Testis (tissue), 3 donors: ENCODE measurements around the gene COL16A1. TPM values are rescaled to one million over a fixed set of nuclear protein-coding genes. Genes with fewer than 3 reads are reported as not detected.

Experiments
- DNase-seq: peaks from one replicate; pipeline ENCODE4 v3.0.0-alpha.2; 2019
- H3K27ac ChIP-seq, 2 donors: fragments of 200-600 bp; sonication (generic); one replicate each; pipeline ENCODE4 v1.5.1; 2019
- H3K27me3 ChIP-seq: fragments of 200-600 bp; sonication (generic); one replicate; pipeline ENCODE4 v1.5.1; 2019
- H3K36me3 ChIP-seq: fragments of 200-600 bp; sonication (generic); one replicate; pipeline ENCODE4 v1.5.1; 2017; ENCODE audit warnings: low read depth; ENCODE audit errors: missing control alignments
- H3K4me1 ChIP-seq: fragments of 200-600 bp; sonication (generic); one replicate; pipeline ENCODE4 v1.5.1; 2019
- H3K4me3 ChIP-seq, 2 donors: fragments of 200-600 bp; sonication (generic); one replicate each; pipeline ENCODE4 v1.5.1; 2017 to 2019
- H3K9me3 ChIP-seq: fragments of 200-600 bp; sonication (generic); one replicate; pipeline ENCODE4 v1.5.1; 2017
- POLR2A ChIP-seq: fragments of 450-650 bp; IDR thresholded peaks from one replicate; pipeline ENCODE4 v1.6.1; 2017; ENCODE audit warnings: antibody characterized with exemption, mild to moderate bottlenecking, moderate library complexity
- WGBS, 2 donors: methylation state at CpG; one replicate each; pipeline ENCODE4 v1.1.5; 2018; 5-methylcytosine and 5-hydroxymethylcytosine counted together
- intact Hi-C: fragments of 100-400 bp; cut with DNase I; formaldehyde crosslinking; loops from one replicate; pipeline ENCODE4 v1.15.1; 2023; ENCODE audit warnings: low total_unique reads
- polyA plus RNA-seq: library from polyadenylated mRNA; stranded (reverse); fragments of 350-450 nt; fragmentation: Illumina TruSeq; extraction: RNeasy Lipid Tissue Mini Kit (QIAGEN cat#74804); gene quantifications from one replicate; pipeline ENCODE4 v1.2.3, GENCODE V29; 2014; ENCODE audit warnings: low read depth, low replicate concordance; ENCODE audit not compliant: insufficient read depth
- total RNA-seq, 2 donors: library from RNA; depleted of rRNA; stranded (reverse); fragments of >200 nt; gene quantifications; one replicate each; pipeline ENCODE4 v1.2.3, GENCODE V29; 2016
- TF ChIP-seq, protein P1 (sequence below), 3 experiments: fragments of 450-650 bp in 2 of 3; fragments of 200-600 bp in 1 of 3; sonication (generic) in 1 of 3; IDR thresholded peaks; one replicate each; pipeline ENCODE4 v1.5.1; 2016 to 2019; ENCODE audit warnings: antibody characterized with exemption in 3 of 3, mild to moderate bottlenecking in 2 of 3, moderate library complexity in 1 of 3

Gene COL16A1
- total and polyA plus RNA-seq, 3 donors from 2014 or later = 96.4 to 120 (median 101) TPM

DNA sequence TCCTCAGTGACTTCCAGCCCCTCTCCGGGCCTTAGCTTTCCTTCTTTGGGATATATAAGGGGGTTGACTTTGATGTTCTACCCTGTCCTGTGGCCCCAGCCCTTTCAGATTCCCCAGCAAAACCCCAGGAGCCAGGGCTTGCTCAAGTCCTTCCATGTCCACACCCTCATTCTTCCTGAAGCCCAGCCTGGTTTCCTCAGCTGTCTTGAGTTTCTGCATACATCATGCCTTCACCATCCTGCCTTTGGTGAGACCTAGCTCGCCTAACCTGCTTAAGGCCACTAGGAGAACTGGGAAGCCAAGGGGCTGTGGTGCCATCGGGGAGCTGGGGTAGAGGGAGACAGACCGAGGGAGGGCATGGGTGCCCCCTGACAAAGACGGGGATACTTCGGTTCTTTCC is 42.0 kb downstream of the COL16A1 start:
- Histone ChIP-seq H3K9me3 (no peaks in the 10 kb centered on the region), H3K4me3 (no peak overlapping the region), H3K4me1 (peaks cover 29% of the 10 kb centered on the region), H3K36me3 (no peaks in the 10 kb centered on the region), H3K27ac (no peak overlapping the region), H3K27me3 (no peaks in the 10 kb centered on the region)
- intact Hi-C loops = loop anchor here (10.0 kb wide), 1 partner anchor 123 kb away; no protein-coding TSS in a partner anchor
- no peak for TF ChIP-seq POLR2A
- TF ChIP-seq, protein P1, sequence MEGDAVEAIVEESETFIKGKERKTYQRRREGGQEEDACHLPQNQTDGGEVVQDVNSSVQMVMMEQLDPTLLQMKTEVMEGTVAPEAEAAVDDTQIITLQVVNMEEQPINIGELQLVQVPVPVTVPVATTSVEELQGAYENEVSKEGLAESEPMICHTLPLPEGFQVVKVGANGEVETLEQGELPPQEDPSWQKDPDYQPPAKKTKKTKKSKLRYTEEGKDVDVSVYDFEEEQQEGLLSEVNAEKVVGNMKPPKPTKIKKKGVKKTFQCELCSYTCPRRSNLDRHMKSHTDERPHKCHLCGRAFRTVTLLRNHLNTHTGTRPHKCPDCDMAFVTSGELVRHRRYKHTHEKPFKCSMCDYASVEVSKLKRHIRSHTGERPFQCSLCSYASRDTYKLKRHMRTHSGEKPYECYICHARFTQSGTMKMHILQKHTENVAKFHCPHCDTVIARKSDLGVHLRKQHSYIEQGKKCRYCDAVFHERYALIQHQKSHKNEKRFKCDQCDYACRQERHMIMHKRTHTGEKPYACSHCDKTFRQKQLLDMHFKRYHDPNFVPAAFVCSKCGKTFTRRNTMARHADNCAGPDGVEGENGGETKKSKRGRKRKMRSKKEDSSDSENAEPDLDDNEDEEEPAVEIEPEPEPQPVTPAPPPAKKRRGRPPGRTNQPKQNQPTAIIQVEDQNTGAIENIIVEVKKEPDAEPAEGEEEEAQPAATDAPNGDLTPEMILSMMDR (IDR thresholded peaks at IDR 0.05) = no peak
- DNase-seq = no peak
- 97 to 99% methylated on average over 6 of the region's 6 CpGs for WGBS, 2 donors

DNA sequence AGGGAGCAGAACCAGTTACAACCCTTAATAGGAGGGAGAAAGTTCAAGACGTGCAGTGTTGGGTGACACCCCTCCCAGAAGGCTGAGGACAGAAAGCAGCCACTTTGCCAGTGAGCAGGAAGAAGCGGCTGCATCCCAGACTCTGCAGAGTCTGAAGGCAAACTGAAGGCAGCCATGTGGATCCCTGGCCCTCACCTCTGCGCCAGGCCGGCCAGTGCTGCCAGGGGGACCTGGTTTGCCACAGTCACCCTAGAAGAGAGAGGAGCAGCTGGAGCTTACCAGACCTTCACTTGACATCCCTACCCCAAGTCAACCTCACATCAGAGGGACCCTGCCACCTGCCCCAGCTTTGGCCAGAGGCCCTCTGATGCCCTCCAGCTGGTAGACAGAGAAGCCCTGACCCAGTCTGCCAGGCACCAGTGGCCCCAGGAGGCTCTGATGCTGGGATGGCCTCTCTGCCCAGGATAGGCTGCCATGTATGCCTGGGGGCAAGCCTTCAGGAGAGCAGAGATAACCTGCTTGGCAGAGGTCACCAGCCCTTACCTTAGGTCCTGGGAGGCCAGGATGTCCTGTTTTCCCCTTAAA is 42.9 kb downstream of the COL16A1 start:
- H3K9me3 ChIP-seq = no peaks in the 10 kb centered on the region
- peaks cover 20% of the 10 kb centered on the region for H3K4me1 ChIP-seq
- intact Hi-C loops = loop anchor here (10.0 kb wide), 1 partner anchor 124 kb away; no protein-coding TSS in a partner anchor
- H3K27me3 ChIP-seq = no peaks in the 10 kb centered on the region
- no peak for TF ChIP-seq POLR2A
- TF ChIP-seq, protein P1 (IDR thresholded peaks at IDR 0.05) = no peak
- WGBS, 2 donors = 67 to 83% methylated on average over 2 to 4 of the region's 4 CpGs
- DNase-seq = no peak
- no peaks in the 10 kb centered on the region for H3K36me3 ChIP-seq
- peak overlapping the region in 1 of 2 donors; percentile 24 for H3K27ac ChIP-seq
- H3K4me3 ChIP-seq = no peak overlapping the region

DNA sequence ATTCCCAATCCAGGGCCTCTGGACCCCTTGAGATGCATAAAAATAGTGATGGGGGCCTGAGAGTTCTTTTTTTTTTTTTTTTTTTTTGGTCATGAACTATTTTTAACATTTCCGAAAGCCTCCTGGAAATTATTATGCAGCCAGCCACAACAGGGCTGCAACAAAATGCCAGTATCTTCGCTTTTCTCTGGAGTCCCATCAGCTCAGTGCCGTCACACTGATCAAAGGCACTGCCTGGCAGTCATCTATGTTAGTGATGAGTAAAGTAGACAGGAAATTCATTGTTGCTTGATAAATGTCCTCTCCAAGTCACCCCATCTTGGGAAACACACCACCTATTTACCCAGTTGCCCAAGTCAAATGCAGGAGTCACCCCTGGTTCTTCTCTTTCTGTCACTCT is 43.9 kb downstream of the COL16A1 start:
- Histone ChIP-seq H3K27me3 (no peaks in the 10 kb centered on the region), H3K9me3 (no peaks in the 10 kb centered on the region), H3K36me3 (no peaks in the 10 kb centered on the region), H3K4me1 (peaks cover 12% of the 10 kb centered on the region), H3K4me3 (no peak overlapping the region), H3K27ac (no peak overlapping the region)
- WGBS, 2 donors = 86 to 92% methylated on average over 3 of the region's 3 CpGs
- DNase-seq = no peak
- intact Hi-C loops = loop anchor here (10.0 kb wide), 1 partner anchor 125 kb away; no protein-coding TSS in a partner anchor
- TF ChIP-seq POLR2A = no peak
- TF ChIP-seq, protein P1 (IDR thresholded peaks at IDR 0.05) = no peak

DNA sequence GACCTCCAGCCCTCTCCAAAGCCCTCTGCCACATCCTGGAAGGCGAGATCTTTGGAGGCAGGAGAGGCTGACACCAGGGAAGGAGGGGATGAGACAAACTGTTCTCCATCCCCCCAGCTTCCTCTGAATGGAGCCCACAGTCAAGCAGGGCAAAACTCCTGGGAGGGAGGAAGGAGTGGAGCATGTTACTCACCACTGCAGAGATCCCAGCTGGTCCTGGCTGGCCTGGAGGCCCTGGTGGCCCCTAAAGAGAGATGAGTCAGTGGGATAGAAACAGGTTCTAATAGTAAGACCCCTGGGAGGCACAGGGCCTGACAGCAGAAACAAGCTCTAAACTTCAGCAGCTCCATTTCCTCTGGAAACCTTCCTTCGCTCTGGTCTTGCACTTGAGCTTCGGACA is 45.1 kb downstream of the COL16A1 start:
- DNase-seq = no peak
- no peak for TF ChIP-seq POLR2A
- Histone ChIP-seq H3K36me3 (no peaks in the 10 kb centered on the region), H3K4me3 (no peak overlapping the region), H3K27ac (no peak overlapping the region), H3K9me3 (no peaks in the 10 kb centered on the region), H3K27me3 (no peaks in the 10 kb centered on the region), H3K4me1 (peaks cover 4% of the 10 kb centered on the region)
- WGBS, 2 donors = 77 to 90% methylated on average over 3 of the region's 3 CpGs
- intact Hi-C loops = no loop called here

DNA sequence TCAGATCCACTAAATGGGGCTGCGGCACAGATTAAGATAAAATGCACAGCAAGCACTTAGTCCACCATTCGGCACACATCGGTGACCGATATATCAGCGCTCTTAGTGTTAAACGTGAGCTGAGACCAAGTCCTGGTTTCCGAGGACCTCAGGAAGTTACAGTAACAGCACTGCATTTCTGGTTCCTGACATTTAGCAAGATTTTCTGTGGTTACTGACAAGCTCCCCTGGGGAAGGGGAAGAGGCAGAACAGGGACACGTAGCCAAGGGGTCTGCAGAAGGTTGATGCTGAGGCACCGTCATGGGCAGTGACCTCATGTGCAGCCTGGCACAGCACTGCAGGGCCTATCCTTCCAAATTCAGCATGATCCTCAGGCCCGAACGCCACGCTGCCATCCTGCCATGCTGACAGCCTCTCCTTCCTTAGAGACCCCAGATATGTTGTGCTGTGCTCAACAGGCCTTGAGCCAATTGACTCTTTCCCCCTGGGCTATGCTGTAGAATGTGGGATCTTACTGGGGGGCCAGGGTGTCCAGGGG is 45.8 kb downstream of the COL16A1 start:
- DNase-seq = no peak
- Histone ChIP-seq H3K4me1 (peaks cover 4% of the 10 kb centered on the region), H3K9me3 (no peaks in the 10 kb centered on the region), H3K27ac (no peak overlapping the region), H3K4me3 (no peak overlapping the region), H3K36me3 (no peaks in the 10 kb centered on the region), H3K27me3 (no peaks in the 10 kb centered on the region)
- TF ChIP-seq, protein P1 (IDR thresholded peaks at IDR 0.05) = no peak
- TF ChIP-seq POLR2A = no peak
- intact Hi-C loops = no loop called here
- 86% methylated on average over 12 of the region's 12 CpGs for WGBS, 2 donors
